ENCODE results near the gene IL36A.

IL36A gene

GRCh38 chr2:113002677-113003076 is 2.6 kb upstream of the IL36A start:
- no peak for DNase-seq (ENCODE audit: low read depth)
- TF ChIP-seq CTCF (conservative IDR thresholded peaks at IDR 0.05; ENCODE audit: low read depth, low read length): no peak
- no peak overlapping the region for H3K4me3 ChIP-seq (ENCODE audit: low read length)

- no peak overlapping the region for H3K4me3 ChIP-seq (ENCODE audit: low read length)
- DNase-seq (ENCODE audit: low read depth): no peak
- no peak for TF ChIP-seq CTCF (conservative IDR thresholded peaks at IDR 0.05; ENCODE audit: low read depth, low read length)
Measured at GRCh38 chr2:113007250-113007649, 2.0 kb downstream of the IL36A start.

- no peak for DNase-seq (ENCODE audit: low read depth)
- TF ChIP-seq CTCF (conservative IDR thresholded peaks at IDR 0.05; ENCODE audit: low read depth, low read length): no peak
- no peak overlapping the region for H3K4me3 ChIP-seq (ENCODE audit: low read length)
Measured at GRCh38 chr2:113009622-113010021, 4.4 kb downstream of the IL36A start.

- TF ChIP-seq CTCF (conservative IDR thresholded peaks at IDR 0.05; ENCODE audit: low read depth, low read length): no peak
- no peak overlapping the region for H3K4me3 ChIP-seq (ENCODE audit: low read length)
- no peak for DNase-seq (ENCODE audit: low read depth)
Measured at GRCh38 chr2:113010088-113010487, 4.8 kb downstream of the IL36A start.

- no peak for DNase-seq (ENCODE audit: low read depth)
- no peak for TF ChIP-seq CTCF (conservative IDR thresholded peaks at IDR 0.05; ENCODE audit: low read depth, low read length)
- no peak overlapping the region for H3K4me3 ChIP-seq (ENCODE audit: low read length)
Measured at GRCh38 chr2:113011108-113011507, 5.8 kb downstream of the IL36A start.

GRCh38 chr2:113012436-113013335 is 7.4 kb downstream of the IL36A start:
- no peak overlapping the region for H3K4me3 ChIP-seq (ENCODE audit: low read length)
- no peak for TF ChIP-seq CTCF (conservative IDR thresholded peaks at IDR 0.05; ENCODE audit: low read depth, low read length)
- peak; percentile 2 for DNase-seq (ENCODE audit: low read depth)

- TF ChIP-seq CTCF (conservative IDR thresholded peaks at IDR 0.05; ENCODE audit: low read depth, low read length): no peak
- no peak overlapping the region for H3K4me3 ChIP-seq (ENCODE audit: low read length)
- no peak for DNase-seq (ENCODE audit: low read depth)
Measured at GRCh38 chr2:113013336-113013661, 8.0 kb downstream of the IL36A start.

Data from retinal pigment epithelial cell (primary cell).